HG02840 (cell line): Measurements from ENCODE around the gene CTIF.

Experiments
- ATAC-seq: cut with Tn5 transposase; IDR thresholded peaks from one replicate; pipeline ENCODE4 v1.9.1; 2021; ENCODE audit warnings: mild to moderate bottlenecking, moderate library complexity, moderate number of reproducible peaks; ENCODE audit not compliant: unreplicated experiment, low FRiP score

The CTIF gene

DNA sequence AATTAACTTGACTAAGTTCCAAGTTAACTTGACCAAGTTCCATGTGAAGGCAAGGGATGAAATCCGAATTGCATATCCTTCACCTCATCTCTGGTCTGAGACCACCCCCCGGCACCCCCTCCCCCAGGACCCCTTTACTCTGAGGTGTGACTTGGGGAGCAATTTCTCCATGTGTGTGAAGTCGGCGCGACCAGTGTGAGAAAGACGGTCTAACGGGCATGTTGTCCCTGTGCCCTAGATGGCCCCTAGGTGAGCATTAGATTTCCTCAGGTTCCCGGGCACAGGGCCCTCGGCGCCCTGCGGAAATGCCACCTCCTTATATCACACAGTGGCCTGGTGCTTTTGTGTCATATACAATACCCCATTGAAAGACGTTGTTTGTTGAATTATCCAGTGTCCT lies 137.1 kb downstream of the CTIF start:
- ATAC-seq = no peak

DNA sequence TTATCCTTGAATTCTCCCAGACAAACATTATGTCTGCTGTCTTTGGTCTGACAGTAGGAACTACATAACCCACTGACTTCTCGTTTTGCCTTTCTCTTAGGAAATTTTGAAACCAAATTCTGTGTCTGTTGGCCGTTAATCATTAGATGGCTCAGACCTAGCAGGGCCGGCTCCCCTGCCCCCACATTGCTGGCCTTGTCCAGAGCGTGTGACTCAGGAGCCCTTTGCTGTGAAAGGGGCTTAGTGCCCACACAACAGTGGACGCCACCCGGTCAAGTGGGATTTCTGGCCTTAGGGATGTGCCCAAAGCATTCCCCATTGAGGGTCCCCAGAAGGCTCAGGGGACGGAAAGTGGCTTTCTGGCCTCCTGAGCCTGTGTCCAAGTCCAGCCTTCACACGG lies 137.5 kb downstream of the CTIF start:
- ATAC-seq = no peak

DNA sequence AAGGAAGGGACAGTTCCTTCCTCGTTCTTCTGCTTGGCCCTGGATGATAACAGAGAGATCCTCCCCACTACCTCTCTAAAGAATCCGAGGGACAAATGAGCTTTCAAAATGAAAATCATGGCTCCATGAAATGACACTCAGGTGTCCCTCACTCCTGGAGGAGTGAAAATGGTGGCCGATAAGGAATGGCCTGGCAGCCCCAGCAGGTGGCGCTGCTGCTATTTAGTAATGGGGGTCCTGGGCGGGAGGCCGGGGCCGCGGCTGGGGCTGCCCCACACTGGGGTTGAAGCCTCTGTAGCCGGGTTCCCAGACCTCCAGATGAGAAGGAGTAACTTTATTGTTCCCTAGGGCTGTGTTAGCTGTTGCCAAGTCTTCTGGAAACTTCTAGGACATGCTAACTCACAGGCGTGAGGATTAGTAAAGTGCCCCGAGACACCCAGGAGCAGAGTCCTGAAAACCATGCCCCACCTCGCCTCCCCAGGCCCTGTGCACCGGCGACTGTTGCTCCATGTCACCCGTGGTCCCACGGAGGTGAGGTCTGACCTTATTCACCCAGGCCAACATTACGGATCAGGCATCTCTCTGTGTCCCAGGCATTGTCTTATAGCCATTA lies 138.0 kb downstream of the CTIF start:
- no peak for ATAC-seq

DNA sequence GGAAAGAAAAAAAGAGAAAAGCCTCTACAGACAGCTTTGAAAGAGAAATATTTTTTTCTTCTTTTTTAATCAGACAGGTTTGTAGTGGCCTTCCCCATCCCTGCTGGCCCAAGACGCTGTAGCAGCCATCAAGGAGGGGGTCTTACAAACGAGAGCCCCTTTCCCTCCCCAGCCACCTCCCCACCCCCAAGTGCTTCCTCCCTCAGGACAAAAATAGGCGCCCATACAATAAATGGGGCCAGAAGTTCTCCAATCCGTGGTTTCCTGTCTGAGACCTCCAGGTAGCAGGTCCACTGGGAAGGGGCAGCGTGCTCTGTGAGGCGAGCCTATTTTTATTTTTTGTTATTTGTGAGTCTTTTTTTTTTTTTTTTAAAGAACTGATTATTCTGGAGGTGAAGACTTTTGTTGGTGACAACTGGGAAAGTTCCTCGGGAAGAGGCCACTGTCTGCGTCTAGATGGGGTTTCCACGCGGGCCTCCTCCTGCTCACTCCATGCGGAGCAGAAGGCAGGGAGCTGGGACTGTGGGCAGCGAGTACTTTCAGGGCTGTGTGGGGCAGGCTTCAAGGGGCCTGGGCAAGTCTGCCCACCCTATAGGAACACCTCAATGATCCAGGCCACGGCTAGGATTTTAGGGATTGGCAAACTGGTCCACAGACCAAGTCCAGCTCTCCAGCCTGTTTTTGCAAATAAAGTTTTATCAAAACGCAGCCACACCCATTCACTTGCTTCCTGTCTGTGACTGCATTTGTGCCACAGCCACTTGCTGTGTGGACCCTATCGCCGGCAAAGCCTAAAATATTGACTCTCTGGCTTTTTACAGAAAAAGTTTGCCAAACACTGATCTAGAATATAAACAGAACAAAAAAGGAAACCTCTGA lies 139.6 kb downstream of the CTIF start:
- ATAC-seq = no peak

DNA sequence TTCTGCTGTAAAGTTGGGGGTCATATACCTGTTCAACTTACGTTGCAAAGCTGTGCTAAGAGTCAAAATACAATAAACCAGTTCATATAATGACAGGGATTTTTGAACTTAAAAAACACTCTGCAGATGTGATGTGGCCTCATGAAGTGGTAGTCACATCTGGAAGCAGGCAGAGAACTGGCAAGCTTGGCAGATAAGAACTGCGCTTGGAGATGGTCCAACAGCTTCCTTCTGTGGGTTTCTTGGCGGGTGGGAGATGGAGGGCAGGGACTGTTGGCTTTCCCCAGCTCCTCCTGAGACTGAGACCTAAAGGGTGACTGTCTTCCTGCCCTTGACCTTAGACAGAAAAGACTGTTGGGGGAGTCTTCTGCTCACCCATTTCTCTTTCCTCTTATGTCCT lies 140.4 kb downstream of the CTIF start:
- no peak for ATAC-seq

DNA sequence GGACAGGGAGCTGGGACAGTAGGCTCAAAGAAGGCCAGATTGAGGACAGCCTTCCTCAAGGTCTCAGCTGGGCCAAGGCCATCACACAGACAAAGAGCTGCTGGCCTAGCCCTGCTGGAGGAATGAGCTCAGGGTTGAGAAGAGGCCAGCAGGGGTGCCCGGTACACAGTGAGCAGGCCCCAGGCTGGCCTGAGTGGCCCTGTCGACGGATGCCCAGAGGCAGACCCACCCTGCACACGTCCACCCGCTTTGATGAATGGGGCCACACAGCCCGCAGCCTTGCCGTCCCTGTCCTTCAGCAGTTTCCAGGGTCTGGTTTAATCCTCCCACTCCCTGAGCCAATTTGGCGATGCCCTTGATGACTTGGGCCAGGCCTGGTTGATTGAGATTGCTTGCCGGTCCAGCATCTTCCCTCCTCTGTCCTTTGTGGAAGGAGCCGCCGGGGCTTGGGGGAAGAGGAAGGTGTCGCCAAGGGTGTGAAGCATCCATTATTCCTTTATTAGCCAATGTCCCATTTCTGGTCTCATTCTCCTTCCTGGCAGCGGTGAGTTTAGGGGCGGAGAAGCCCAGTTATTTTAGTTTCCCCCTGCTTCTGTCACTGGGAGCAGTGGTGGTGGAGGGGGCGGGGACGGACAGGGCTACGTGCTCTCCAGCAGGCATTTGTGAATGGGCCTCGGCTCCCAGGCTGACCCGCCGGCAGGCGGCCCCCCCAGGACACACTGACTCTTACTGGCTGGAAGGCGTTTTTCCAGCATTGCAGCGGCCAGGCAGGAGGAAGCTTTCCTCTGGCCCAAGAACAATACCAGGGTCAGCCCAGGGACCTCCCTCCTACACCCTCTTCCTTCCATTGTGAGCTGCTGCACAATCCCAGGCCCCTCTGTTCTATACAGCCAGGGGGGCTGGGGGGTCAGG lies 141.8 kb downstream of the CTIF start:
- ATAC-seq = no peak

DNA sequence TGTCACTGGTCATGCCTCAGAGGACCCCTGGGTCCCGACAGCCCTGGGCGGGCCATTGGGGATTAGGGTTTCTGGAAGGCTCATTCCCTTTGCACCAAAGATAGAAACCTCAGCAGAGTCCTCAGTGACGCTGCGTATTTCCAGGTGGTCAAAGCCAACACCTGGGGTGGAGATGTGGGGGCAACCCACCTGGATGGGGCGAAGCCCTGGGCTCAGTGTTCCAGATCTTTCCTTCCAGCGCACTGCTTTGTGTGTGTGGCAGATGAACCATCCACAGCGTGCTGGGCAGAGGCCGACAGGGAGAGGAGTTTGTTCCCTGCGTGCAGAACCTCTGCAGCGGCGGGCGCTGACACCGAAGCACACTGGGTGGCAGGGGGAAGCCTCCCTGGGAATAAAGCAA lies 143.9 kb downstream of the CTIF start:
- no peak for ATAC-seq

DNA sequence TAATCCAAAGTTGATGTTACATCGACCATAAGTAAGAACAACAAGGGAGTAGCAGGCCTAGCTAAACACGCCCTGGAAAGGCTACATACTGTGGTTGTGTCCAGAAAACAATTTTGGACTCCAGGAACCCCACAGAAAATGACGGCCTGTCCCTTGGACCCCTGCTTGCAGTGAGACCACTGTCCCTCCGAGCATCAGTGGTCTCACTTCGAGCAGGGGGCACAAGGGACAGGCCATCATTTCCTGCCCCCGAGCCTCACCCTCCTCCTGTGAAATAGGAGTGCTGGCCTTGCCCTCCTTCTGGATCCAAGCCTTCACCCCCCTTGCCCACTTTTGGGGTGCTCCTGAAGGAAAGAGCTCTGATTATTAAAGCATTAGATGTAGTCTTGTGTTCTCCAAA lies 144.4 kb downstream of the CTIF start:
- no peak for ATAC-seq

DNA sequence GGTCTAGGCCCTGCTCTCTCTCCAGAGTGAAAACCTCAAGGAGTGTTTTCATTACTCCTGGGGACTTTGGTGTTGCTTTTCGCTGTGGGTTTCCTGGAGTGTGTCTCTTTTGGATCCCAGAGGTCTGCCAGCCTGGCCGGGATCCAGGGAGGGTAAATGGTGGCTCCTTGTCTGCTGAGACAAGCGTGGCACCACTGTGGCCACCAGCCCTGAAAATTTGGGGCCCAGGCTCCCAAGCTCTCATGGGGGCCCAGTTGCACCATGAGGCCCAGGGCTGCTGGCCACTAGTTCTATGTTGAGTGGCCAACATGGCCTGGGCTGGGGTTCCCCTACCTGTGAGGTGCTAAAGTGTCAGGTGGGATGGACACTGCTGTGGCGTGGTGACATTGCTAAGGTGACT lies 144.8 kb downstream of the CTIF start:
- ATAC-seq = no peak

DNA sequence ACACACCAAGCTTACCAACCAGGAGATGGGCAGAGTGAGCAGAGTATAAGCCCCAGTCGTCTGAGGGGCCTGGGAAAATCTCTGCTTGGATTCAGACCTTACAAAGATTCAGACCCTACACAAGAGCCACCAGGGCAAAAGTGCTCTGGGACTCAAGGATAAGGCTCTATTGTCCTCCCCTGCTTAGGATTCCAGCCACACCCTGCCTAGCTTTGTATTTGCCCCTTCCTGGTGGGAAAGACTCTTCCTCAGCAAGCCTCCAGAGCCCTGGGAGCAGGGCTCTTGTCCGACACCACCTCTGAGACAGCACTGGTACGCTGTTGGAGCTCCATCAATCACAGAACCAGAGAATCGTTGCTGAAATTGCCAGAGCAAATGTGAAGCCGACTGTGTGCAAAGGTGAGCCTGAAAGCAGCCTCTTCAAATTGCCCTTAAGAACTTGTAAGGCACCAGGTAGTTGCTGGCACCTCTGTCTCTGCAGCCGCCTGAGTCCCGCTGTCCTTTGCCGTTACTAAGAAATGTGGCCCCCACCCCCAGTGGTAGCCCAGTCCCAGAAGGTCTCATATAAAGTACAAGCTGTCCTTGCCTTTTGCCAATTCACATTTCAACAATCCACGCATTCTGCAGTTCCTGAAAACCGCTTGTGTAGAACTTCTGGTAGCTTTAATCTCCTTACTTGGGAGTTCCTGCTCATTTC lies 148.7 kb downstream of the CTIF start:
- ATAC-seq = no peak

DNA sequence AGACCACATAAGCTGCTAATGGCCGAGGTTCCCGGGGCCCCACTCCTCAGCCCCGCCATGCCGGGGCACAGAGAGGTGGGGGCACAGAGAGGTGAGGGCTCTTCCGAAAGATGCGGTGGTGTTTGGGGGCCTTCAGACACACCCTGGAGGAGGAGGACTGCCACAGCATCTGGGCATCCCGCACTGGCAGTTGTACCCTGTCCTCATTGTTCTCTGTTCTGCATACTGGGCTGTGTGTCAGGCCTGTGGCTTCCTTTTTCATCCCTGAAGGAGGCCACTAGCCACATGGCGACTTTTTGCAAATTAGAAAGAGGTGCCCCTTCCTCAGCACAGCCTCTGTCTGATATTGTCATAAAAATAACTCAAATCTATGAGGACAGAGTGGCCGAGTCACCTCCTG lies 150.1 kb downstream of the CTIF start:
- ATAC-seq = no peak

DNA sequence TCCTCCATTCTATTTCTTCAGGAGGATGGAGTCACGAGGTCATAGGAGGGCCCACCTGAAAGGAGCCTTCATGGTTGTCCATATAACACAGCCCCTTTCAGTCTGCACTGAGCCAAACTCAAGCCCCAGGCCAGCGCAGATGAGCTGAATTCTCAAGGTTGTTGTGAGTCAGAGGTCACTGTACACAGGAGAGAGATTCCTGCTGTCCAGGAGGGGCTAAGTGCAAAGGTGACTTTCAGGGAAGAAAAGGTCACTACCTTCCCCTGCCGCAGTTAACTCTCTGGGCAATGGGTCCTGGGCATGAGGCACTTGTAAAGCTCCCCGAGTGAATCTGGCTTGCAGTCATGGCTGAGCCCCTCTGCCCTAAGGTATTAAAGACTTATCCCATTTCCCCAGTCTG lies 150.7 kb downstream of the CTIF start:
- ATAC-seq = no peak

DNA sequence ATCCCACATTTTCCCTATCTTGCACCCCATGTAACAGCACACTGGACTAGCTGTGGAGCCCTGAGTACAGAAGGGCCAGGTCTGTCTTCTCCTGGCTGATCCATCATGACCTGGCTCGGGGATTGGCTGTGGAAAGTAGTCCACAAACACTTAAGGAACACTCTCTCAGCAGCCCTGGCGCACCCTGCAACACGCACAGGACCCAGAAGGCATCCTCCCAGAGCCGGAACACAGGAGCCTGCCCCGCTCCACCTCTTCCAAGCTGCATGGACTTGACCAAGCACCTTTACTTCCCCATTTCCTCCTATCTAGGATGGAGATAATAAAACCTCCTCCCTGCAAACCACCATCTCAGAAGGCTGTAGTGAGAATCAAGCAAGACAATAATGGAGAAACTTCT lies 151.7 kb downstream of the CTIF start:
- ATAC-seq = no peak

DNA sequence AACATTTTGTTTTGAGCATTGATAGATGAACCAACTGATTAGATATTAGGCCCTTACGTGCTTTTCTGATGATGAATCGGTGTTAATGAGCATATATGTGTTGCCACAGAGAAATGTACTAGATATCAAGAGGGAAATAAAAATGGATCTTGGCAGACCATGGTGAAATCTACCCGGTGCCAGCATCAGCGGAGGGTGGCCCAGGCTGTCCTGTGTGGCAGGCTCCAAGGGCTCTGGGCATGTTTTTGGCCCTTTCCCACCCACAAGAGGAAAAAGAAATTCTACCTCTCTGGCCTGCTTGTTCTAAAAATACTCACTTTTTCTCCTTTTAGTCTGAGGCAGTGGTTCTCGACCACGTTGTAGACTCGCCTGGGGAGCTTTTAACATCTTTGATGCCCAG lies 154.2 kb downstream of the CTIF start:
- ATAC-seq = no peak

DNA sequence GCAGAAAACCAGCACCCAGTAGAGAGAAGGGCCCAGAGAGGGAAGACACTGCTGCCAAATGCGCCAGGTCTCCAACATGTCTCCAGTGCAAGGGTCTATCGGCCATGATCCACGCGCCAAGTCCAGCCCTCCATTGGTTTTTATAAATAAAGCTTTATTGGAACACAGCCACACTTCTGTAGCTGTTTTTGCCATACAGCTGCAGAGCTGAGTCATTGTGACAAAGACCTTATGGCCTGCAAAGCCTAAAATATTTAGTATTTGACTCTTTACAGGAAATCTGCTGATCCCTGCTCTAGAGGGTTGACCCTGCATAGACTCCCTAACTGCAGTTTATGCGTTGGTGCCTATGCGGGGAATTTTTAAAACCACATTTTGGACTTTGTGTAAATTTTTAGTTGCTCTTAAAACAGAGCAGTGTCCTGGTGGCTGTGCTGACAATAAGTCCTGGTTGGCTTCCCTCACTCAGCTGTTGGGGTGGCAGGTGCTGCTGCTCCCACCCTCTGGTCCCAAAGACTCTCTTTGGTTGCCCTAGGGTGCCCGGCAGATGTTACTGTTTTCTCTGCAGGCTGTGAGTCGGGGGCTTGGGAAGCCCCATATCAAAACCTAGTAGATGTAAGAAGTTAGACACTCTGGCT lies 154.9 kb downstream of the CTIF start:
- ATAC-seq = no peak

DNA sequence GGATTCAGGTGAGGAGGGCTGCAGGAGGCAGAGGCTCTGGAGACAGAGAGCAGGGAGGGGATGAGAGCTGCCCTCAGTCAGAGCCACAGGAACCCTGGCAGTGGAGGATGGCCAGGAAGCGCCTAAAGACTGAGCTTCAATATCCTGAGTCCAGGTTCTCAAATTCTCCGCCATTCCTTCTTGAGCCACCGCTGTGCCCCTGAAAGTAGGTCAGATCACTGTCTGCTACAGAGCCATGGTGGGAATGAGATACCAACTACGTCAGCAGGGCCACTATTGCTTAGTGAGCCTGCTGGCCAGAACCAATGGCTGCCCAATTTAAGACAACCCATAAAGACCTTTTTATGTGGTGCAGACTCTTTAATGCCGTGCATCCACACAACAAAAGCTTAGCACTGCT lies 155.5 kb downstream of the CTIF start:
- ATAC-seq = no peak

DNA sequence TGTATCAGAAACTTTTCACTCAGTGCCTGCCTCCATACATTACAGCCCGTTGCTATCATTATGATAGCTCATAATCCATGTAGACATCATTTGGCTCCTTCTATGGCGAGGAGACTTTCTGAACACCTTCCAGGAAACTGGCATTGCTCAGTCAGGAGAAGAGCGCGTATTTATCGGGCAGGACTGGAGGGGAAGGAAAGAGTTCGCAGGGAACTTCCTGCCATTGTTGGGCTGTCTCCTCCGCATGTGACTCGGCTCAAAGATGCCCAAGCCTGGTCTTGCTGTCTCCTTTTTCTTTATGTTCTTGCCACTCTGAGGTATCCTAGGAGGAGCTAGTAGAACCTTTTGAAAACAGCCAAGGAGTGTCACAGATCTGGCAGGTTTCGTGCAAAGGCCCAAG lies 156.8 kb downstream of the CTIF start:
- no peak for ATAC-seq

DNA sequence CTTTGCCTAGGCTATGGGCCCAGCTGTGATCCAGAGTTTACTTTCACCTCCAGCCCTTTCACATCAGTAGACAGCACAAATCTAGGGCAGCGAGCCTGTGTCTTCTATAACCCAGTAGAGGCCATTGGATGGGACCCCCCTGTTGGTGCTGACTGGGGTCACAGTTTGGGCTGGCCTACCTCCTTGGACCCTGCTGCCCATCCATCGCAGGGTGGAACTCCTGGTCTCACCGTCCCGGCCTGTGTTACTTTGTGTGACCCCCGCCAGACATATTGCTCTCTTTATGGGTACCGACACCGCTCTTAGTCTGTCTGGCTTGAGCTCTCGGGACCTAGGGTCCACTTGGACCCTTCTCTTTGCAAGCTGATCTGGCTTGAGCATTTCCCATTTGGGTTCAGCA lies 157.4 kb downstream of the CTIF start:
- ATAC-seq = no peak

DNA sequence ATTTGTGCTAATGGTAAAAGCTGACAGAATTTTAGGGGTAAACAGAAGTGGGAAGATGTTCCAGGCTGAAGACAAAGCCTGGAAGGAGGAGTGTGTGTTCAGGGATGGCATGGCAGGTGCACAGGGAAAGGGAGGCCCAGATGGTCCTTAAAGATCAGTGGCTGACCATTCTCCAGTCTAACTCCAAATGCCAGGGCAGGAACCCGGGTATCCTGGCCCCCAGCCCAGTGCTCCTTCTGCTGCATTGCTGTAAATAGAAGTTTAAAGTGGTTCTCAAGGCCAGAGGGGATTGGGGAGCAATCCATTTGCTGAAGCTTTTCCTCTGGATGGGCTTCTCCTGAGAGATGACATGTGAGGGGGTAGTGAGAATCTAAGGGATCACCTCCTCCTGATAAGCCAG lies 158.6 kb downstream of the CTIF start:
- no peak for ATAC-seq

DNA sequence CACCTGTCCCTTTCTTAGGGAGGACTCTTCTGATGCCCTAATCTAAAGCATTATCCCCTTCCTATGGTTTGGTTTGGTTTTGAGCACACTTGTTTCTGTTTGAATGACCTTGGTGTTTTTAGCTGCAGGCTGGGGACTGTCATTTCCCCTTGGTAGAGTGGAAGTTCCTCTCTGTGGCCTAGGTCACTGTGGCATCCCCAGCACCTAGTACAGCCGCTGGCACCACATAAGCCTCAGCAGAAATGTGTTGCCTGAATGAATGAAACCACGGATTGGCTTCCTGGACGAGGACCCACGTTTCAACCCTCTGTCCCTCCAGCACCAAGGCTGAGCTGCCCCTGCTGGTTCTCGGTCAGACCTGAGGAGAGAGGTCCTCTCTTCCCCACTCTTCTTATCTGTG lies 159.9 kb downstream of the CTIF start:
- ATAC-seq = no peak
